Bronchial epithelial cell (primary cell): ENCODE measurements around the gene ZNF441. TPM values are rescaled to one million over a fixed set of nuclear protein-coding genes. Genes with fewer than 3 reads are reported as not detected.

Experiments used
- DNase-seq: peaks from one replicate; pipeline ENCODE4 v3.0.0-alpha.2; 2010; ENCODE audit warnings: low read depth
- FAIRE-seq: peaks from 2 replicates; lab custom pipeline; 2011; peaks lifted over from hg19 to GRCh38; lab: Jason Lieb, UNC
- H3K27me3 ChIP-seq: 2 replicates; pipeline ENCODE4 v1.5.1; 2011; ENCODE audit warnings: low read length; ENCODE audit not compliant: control insufficient read depth, insufficient read depth
- H3K36me3 ChIP-seq: 2 replicates; pipeline ENCODE4 v1.5.1; 2011; ENCODE audit warnings: low read length; ENCODE audit not compliant: control insufficient read depth, insufficient read depth
- H3K4me3 ChIP-seq: 2 replicates; pipeline ENCODE4 v1.5.1; 2011; ENCODE audit warnings: mild to moderate bottlenecking, low read depth, low read length, control low read depth
- CTCF ChIP-seq: IDR thresholded peaks from 2 replicates; pipeline ENCODE4 v1.5.1; 2011; ENCODE audit warnings: mild to moderate bottlenecking, moderate library complexity, low read length, control low read depth, inconsistent platforms; ENCODE audit not compliant: insufficient read depth, severe bottlenecking
- total RNA-seq: library from RNA; depleted of rRNA; stranded (reverse); fragments of >200 nt; gene quantifications from 2 replicates; pipeline ENCODE4 v1.2.1, GENCODE V29; 2014

ZNF441 gene
- total RNA-seq, 1 donor from 2014 or later, result 7.6 TPM

DNA sequence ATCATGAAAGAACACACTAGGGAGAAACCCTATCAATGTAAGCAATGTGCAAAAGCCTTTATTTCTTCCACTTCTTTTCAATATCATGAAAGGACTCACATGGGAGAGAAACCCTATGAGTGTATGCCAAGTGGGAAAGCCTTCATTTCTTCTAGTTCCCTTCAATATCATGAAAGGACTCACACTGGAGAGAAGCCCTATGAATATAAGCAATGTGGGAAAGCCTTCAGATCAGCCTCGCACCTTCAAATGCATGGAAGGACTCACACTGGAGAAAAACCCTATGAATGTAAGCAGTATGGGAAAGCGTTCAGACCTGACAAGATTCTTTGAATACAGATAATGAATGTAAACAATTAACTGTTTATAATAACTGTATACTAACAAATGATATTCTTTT is 66.7 kb downstream of the ZNF441 start:
- H3K4me3 ChIP-seq, result no peak overlapping the region
- FAIRE-seq, result no peak
- peaks cover 11% of the 10 kb centered on the region for H3K36me3 ChIP-seq
- no peak for TF ChIP-seq CTCF
- no peaks in the 10 kb centered on the region for H3K27me3 ChIP-seq
- no peak for DNase-seq

Other genes with a start within 250 kb of the ZNF441 start
- 27.7 and 57.4 TPM in 2 replicates for gene ECSIT, start 237.9 kb upstream of the ZNF441 start, total RNA-seq
- gene CNN1, start 228.1 kb upstream of the ZNF441 start, total RNA-seq, result not detected in 2 replicates
- gene ELOF1, start 207.8 kb upstream of the ZNF441 start, total RNA-seq, result 20.3 and 30.7 TPM in 2 replicates
- 24.5 and 26.2 TPM in 2 replicates for gene ACP5, start 189.4 kb upstream of the ZNF441 start, total RNA-seq
- 23.9 and 24.5 TPM in 2 replicates for gene ZNF627, start 169.5 kb upstream of the ZNF441 start, total RNA-seq
- gene ZNF823, start 28.1 kb upstream of the ZNF441 start, total RNA-seq, result 6.1 and 8.4 TPM in 2 replicates
- gene ZNF491, start 31.5 kb downstream of the ZNF441 start, total RNA-seq, result 0.26 and 0.64 TPM in 2 replicates
- gene ZNF440, start 47.3 kb downstream of the ZNF441 start, total RNA-seq, result 9.0 and 11.3 TPM in 2 replicates
- 0.53 and 1.7 TPM in 2 replicates for gene ZNF439, start 81.7 kb downstream of the ZNF441 start, total RNA-seq
- under 0.01 and 0.26 TPM in 2 replicates for gene ZNF69, start 120.8 kb downstream of the ZNF441 start, total RNA-seq
- gene ZNF700, start 158.1 kb downstream of the ZNF441 start, total RNA-seq, result 9.5 and 10.0 TPM in 2 replicates
- 0.79 and 1.3 TPM in 2 replicates for gene ZNF763, start 198.0 kb downstream of the ZNF441 start, total RNA-seq